Panc1 (cell line): ENCODE results near the gene TRMT44.

ENCODE experiments used
- CTCF ChIP-seq: fragments of 450-650 bp; IDR thresholded peaks from 2 replicates; pipeline ENCODE4 v1.5.1; 2017; ENCODE audit warnings: mild to moderate bottlenecking
- POLR2AphosphoS5 ChIP-seq: IDR thresholded peaks from 2 replicates; pipeline ENCODE4 v1.6.1; 2012; ENCODE audit warnings: mild to moderate bottlenecking, low read depth, low read length, moderate library complexity
- REST ChIP-seq, 2 experiments: IDR thresholded peaks; 2 replicates each; pipeline ENCODE4 v1.6.1; 2011 to 2012; ENCODE audit warnings: low read depth in 2 of 2, control low read depth in 1 of 2, low read length in 1 of 2, mild to moderate bottlenecking in 1 of 2, moderate library complexity in 1 of 2; ENCODE audit not compliant: insufficient read depth in 1 of 2
- SIN3A ChIP-seq: IDR thresholded peaks from 2 replicates; pipeline ENCODE4 v1.6.1; 2012; ENCODE audit warnings: low read depth, mild to moderate bottlenecking, low read length, moderate library complexity, borderline replicate concordance; ENCODE audit not compliant: insufficient read depth

- TF ChIP-seq CTCF = peak; percentile 93
- no peak for TF ChIP-seq POLR2AphosphoS5
- TF ChIP-seq SIN3A = no peak
- no peak for TF ChIP-seq REST (IDR thresholded peaks at IDR 0.05; ENCODE audit: insufficient read depth in 1 of 2, low read depth in 2 of 2, low read length in 1 of 2)
These were observed 28.4 kb downstream of the TRMT44 start for GRCh38 chr4:8468746-8469535.
